ENCODE measurements around the gene CLOCK. TPM values are rescaled to one million over a fixed set of nuclear protein-coding genes. Genes with fewer than 3 reads are reported as not detected.

Gene CLOCK
- total and polyA plus RNA-seq, 10 of the 15 experiments (the other 5 are each of a cell fraction or from before 2014, with no cell fraction given), result 2.8 to 11.7 (median 10.4) TPM

- Histone ChIP-seq H3K9ac (ENCODE audit: control insufficient read depth, insufficient read depth, low read length) (no peak within 1 kb of the TSS), H3K9me3 (replicated peaks; ENCODE audit: control insufficient read depth, insufficient read depth, low read length) (no peaks in the 10 kb centered on the region), H3K4me1 (ENCODE audit: control insufficient read depth, insufficient read depth, low read length) (no peaks in the 10 kb centered on the region), H3K79me2 (ENCODE audit: control insufficient read depth, insufficient read depth, low read length) (no peaks in the 10 kb centered on the region), H4K20me1 (ENCODE audit: control insufficient read depth, insufficient read depth) (no peaks in the 10 kb centered on the region), H3K4me2 (ENCODE audit: control insufficient read depth, insufficient read depth) (no peak within 1 kb of the TSS), H2AFZ (ENCODE audit: control insufficient read depth, low read depth, low read length) (no peak within 1 kb of the TSS), H3K27me3 (replicated peaks in 1 of 2; ENCODE audit: control insufficient read depth in 2 of 2, insufficient read depth in 2 of 2, low read length in 1 of 2) (no peaks in the 10 kb centered on the region), H3K27ac (ENCODE audit: control insufficient read depth, insufficient read depth) (no peak within 1 kb of the TSS), H3K4me3 (no peak within 1 kb of the TSS), H3K36me3 (ENCODE audit: control insufficient read depth in 2 of 2, insufficient read depth in 2 of 2, low read length in 1 of 2) (no peaks in the 10 kb centered on the region)
- WGBS (ENCODE audit: insufficient coverage, insufficient replicate concordance, low lambda C conversion rate, missing lambda C conversion rate), result 78% methylated on average over 24 of the region's 24 CpGs
- DNase-seq (ENCODE audit: low read depth, low spot score) (no peak), FAIRE-seq (no peak), ATAC-seq (no peak)
- in situ Hi-C loops (cut with MboI), result no loop called here
- ChIA-PET SMC1A (ENCODE audit: uncharacterized antibody, unreplicated experiment) (no interaction called here), POLR2A (no interaction called here), RAD21 (ENCODE audit: unreplicated experiment) (no interaction called here), CTCF (no interaction called here)
- intact Hi-C loops (cut with micrococcal nuclease; ENCODE audit: unreplicated experiment), result no loop called here
- no TSS peak for BruUV-seq (replicated peaks)
- TF ChIP-seq BCL11A (IDR thresholded peaks at IDR 0.05; ENCODE audit: low read depth, low read length) (no peak), ZBTB33 (IDR thresholded peaks at IDR 0.05) (no peak), TCF7 (IDR thresholded peaks at IDR 0.05; ENCODE audit: borderline replicate concordance) (no peak), CHD1 (IDR thresholded peaks at IDR 0.05; ENCODE audit: low read depth, low read length) (no peak), MYC (IDR thresholded peaks at IDR 0.05; ENCODE audit: insufficient read depth, insufficient read length, insufficient replicate concordance, low read length, severe bottlenecking) (no peak), IKZF1 (conservative IDR thresholded peaks at IDR 0.05) (no peak), TBL1XR1 (IDR thresholded peaks at IDR 0.05; ENCODE audit: low read depth, low read length) (no peak), GABPA (IDR thresholded peaks at IDR 0.05; ENCODE audit: low read depth) (no peak), MTA2 (IDR thresholded peaks at IDR 0.05; ENCODE audit: low read depth) (no peak), SUPT20H (IDR thresholded peaks at IDR 0.05; ENCODE audit: borderline replicate concordance, control insufficient read depth, low read depth, low read length) (no peak), CREB1 (IDR thresholded peaks at IDR 0.05; ENCODE audit: low read depth) (no peak), EP300 (IDR thresholded peaks at IDR 0.05; ENCODE audit: borderline replicate concordance in 1 of 2, control insufficient read depth in 1 of 2, low read depth in 2 of 2, low read length in 2 of 2) (no peak), NR2C1 (IDR thresholded peaks at IDR 0.05) (no peak), FOS (IDR thresholded peaks at IDR 0.05; ENCODE audit: borderline replicate concordance, extremely low read depth, insufficient read length) (no peak), STAT1 (conservative IDR thresholded peaks at IDR 0.05) (no peak), BCL3 (IDR thresholded peaks at IDR 0.05; ENCODE audit: borderline replicate concordance, insufficient read depth, low read depth, low read length, poor library complexity, severe bottlenecking) (no peak)
- TF ChIP-seq, protein P1, sequence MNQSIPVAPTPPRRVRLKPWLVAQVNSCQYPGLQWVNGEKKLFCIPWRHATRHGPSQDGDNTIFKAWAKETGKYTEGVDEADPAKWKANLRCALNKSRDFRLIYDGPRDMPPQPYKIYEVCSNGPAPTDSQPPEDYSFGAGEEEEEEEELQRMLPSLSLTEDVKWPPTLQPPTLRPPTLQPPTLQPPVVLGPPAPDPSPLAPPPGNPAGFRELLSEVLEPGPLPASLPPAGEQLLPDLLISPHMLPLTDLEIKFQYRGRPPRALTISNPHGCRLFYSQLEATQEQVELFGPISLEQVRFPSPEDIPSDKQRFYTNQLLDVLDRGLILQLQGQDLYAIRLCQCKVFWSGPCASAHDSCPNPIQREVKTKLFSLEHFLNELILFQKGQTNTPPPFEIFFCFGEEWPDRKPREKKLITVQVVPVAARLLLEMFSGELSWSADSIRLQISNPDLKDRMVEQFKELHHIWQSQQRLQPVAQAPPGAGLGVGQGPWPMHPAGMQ (IDR thresholded peaks at IDR 0.05; ENCODE audit: borderline replicate concordance), result no peak
- TF ChIP-seq, protein P2, sequence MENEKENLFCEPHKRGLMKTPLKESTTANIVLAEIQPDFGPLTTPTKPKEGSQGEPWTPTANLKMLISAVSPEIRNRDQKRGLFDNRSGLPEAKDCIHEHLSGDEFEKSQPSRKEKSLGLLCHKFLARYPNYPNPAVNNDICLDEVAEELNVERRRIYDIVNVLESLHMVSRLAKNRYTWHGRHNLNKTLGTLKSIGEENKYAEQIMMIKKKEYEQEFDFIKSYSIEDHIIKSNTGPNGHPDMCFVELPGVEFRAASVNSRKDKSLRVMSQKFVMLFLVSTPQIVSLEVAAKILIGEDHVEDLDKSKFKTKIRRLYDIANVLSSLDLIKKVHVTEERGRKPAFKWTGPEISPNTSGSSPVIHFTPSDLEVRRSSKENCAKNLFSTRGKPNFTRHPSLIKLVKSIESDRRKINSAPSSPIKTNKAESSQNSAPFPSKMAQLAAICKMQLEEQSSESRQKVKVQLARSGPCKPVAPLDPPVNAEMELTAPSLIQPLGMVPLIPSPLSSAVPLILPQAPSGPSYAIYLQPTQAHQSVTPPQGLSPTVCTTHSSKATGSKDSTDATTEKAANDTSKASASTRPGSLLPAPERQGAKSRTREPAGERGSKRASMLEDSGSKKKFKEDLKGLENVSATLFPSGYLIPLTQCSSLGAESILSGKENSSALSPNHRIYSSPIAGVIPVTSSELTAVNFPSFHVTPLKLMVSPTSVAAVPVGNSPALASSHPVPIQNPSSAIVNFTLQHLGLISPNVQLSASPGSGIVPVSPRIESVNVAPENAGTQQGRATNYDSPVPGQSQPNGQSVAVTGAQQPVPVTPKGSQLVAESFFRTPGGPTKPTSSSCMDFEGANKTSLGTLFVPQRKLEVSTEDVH (IDR thresholded peaks at IDR 0.05; ENCODE audit: low read depth, partially characterized antibody), result no peak
Observed at GRCh38 chr4:55592014-55592413, 45.3 kb upstream of the CLOCK start, which contains the start of gene PDCL2. PDCL2 (minus strand) TSS chr4:55592245; CDS start chr4:55592109, 136 bp downstream.
